GM23248 (cell line): ENCODE results near the gene RHBG. TPM values are rescaled to one million over a fixed set of nuclear protein-coding genes. Genes with fewer than 3 reads are reported as not detected.

ENCODE experiments used
- DNase-seq: peaks from one replicate; pipeline ENCODE4 v3.0.0-alpha.2; 2015
- H2AFZ ChIP-seq: fragments of 200-600 bp; sonication (generic); 2 replicates; pipeline ENCODE4 v1.6.1; 2016; ENCODE audit warnings: antibody characterized with exemption
- H3F3A ChIP-seq: fragments of 200-600 bp; sonication (generic); 2 replicates; pipeline ENCODE4 v1.6.1; 2016; ENCODE audit warnings: mild to moderate bottlenecking, antibody characterized with exemption, mixed run types; ENCODE audit not compliant: insufficient read depth
- H3K27ac ChIP-seq: fragments of 200-600 bp; sonication (generic); 2 replicates; pipeline ENCODE4 v1.5.1; 2016; ENCODE audit warnings: mild to moderate bottlenecking
- H3K27me3 ChIP-seq: fragments of 200-600 bp; sonication (generic); replicated peaks from 2 replicates; pipeline ENCODE4 v1.6.1; 2016; ENCODE audit warnings: mild to moderate bottlenecking; ENCODE audit not compliant: insufficient read depth
- H3K36me3 ChIP-seq: fragments of 200-600 bp; sonication (generic); 2 replicates; pipeline ENCODE4 v1.6.1; 2016; ENCODE audit warnings: low read depth, mild to moderate bottlenecking
- H3K4me1 ChIP-seq: fragments of 200-600 bp; sonication (generic); 2 replicates; pipeline ENCODE4 v1.6.1; 2016; ENCODE audit warnings: mild to moderate bottlenecking; ENCODE audit not compliant: insufficient read depth
- H3K4me2 ChIP-seq: fragments of 200-600 bp; sonication (generic); one replicate; pipeline ENCODE4 v1.6.1; 2016; ENCODE audit warnings: mild to moderate bottlenecking; ENCODE audit not compliant: unreplicated experiment
- H3K4me3 ChIP-seq: fragments of 200-600 bp; sonication (generic); 2 replicates; pipeline ENCODE4 v1.5.1; 2016; ENCODE audit warnings: mild to moderate bottlenecking
- H3K79me2 ChIP-seq: fragments of 200-600 bp; sonication (generic); 2 replicates; pipeline ENCODE4 v1.6.1; 2016; ENCODE audit warnings: mild to moderate bottlenecking; ENCODE audit not compliant: insufficient read depth
- H3K9ac ChIP-seq: fragments of 200-600 bp; sonication (generic); 2 replicates; pipeline ENCODE4 v1.6.1; 2016; ENCODE audit warnings: mild to moderate bottlenecking
- H3K9me2 ChIP-seq: fragments of 200-600 bp; sonication (generic); 2 replicates; pipeline ENCODE4 v1.6.1; 2016; ENCODE audit warnings: mixed run types, mild to moderate bottlenecking, moderate library complexity; ENCODE audit not compliant: insufficient read depth
- H3K9me3 ChIP-seq: fragments of 200-600 bp; sonication (generic); one replicate; pipeline ENCODE4 v1.6.1; 2017; ENCODE audit warnings: low read depth
- H4K20me1 ChIP-seq: fragments of 200-600 bp; sonication (generic); 2 replicates; pipeline ENCODE4 v1.6.0; 2016; ENCODE audit not compliant: insufficient read depth
- EZH2 ChIP-seq: fragments of 200-600 bp; sonication (generic); IDR thresholded peaks from 2 replicates; pipeline ENCODE4 v1.6.1; 2018; ENCODE audit warnings: antibody characterized with exemption, mild to moderate bottlenecking; ENCODE audit not compliant: insufficient read depth, poor library complexity, severe bottlenecking
- EZH2phosphoT487 ChIP-seq: fragments of 200-600 bp; sonication (generic); IDR thresholded peaks from 2 replicates; pipeline ENCODE4 v1.6.1; 2018; ENCODE audit warnings: antibody characterized with exemption, moderate library complexity, mild to moderate bottlenecking, low read depth; ENCODE audit not compliant: insufficient read depth
- whole genome bisulfite sequencing, 2 experiments: methylation state at CpG; one replicate each; pipeline ENCODE4 v1.1.6; 2015 to 2017; ENCODE audit warnings: low lambda C conversion rate in 2 of 2, low coverage in 1 of 2; ENCODE audit errors: missing lambda C conversion rate in 2 of 2; 5-methylcytosine and 5-hydroxymethylcytosine counted together
- in situ Hi-C: fragments of 300-500 bp; cut with MboI; formaldehyde crosslinking; loops from 2 replicates; pipeline ENCODE4 v1.15.0; 2020
- polyA plus RNA-seq: library from polyadenylated mRNA; unstranded; fragments of >200 nt; fragmentation: Nextera tagmentation; extraction: Ambion mirVana; gene quantifications from 2 replicates; pipeline ENCODE4 v1.2.1, GENCODE V29; 2016
- total RNA-seq: library from RNA; depleted of rRNA; stranded (reverse); fragments of >200 nt; shearing (Covaris generic); gene quantifications from 2 replicates; pipeline ENCODE4 v1.2.3, GENCODE V29; 2014

The RHBG gene
- total and polyA plus RNA-seq, 2 experiments from 2014 or later, result not detected

DNA sequence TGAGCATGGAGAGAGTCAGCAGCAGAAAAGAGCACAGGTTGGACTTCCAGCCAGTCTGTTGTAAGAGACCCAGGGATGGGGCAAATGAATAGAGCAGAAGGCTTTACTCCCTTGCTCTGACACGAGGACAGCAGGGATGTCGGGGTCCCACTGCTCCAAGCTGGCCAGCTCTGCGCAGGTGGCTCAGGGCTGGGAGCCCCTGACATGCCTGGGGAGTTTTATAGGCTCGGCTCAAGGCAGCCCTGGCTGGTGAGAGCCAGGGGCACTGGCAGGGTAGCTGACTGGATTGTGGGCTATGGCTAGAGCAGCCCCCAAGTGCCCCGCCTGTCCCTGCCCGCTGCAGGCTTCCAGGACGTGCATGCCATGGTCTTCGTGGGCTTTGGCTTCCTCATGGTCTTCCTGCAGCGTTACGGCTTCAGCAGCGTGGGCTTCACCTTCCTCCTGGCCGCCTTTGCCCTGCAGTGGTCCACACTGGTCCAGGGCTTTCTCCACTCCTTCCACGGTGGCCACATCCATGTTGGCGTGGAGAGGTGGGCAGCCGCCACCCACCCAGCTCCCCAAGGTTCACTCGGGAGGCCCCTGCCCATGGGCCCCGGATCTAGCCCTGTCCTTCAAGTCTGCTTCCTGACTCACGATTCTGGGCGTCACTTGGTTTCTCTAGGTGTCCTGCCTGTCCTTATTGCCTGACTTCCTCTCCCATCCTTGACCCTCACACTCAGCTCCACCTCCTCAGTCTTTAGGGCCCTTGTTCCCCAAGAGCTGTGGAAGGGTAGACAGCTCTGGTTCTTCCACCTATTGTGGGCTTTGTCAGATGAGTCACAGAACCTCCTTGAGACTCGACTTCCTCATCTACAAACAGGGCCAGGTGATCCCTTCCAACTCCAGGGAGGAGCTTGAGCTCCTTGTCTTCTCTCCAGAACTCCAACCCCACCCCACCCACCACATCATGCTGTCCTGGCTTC lies 8.2 kb downstream of the RHBG start:
- no peaks in the 10 kb centered on the region for H3K27me3 ChIP-seq
- no peak for DNase-seq
- H3K4me3 ChIP-seq, result no peak overlapping the region
- H4K20me1 ChIP-seq, result no peaks in the 10 kb centered on the region
- H3K79me2 ChIP-seq, result no peaks in the 10 kb centered on the region
- no peak overlapping the region for H3K4me2 ChIP-seq
- TF ChIP-seq EZH2 (no peak), EZH2phosphoT487 (no peak)
- no peaks in the 10 kb centered on the region for H3K9me3 ChIP-seq
- H3F3A ChIP-seq, result no peaks in the 10 kb centered on the region
- H3K27ac ChIP-seq, result no peak overlapping the region
- WGBS, 2 experiments, result 81 to 82% methylated on average over 19 to 20 of the region's 20 CpGs
- H3K36me3 ChIP-seq, result no peaks in the 10 kb centered on the region
- no peak overlapping the region for H3K9ac ChIP-seq
- in situ Hi-C loops, result no loop called here
- no peak overlapping the region for H2AFZ ChIP-seq
- no peaks in the 10 kb centered on the region for H3K9me2 ChIP-seq
- H3K4me1 ChIP-seq, result no peaks in the 10 kb centered on the region

DNA sequence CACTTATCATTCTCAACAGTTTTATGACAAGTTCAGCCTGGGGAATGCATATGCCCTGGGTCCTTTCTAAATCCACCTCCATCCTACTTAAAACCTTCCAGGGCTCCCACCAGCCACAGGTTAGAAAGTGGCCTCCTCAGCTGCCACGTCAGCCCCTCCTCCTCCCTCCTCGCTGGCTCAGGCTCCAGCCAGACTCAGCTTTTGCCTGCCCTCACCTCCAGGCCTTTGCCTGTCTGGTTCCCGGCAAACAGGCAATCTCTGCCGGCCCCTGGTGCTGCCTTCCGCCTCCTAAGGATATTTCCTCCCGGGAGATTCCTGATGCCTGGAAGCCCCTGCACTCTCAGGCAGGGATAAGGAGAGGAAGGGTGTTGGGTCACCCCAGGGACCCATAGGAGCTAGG lies 9.5 kb downstream of the RHBG start:
- 69 to 83% methylated on average over 6 of the region's 6 CpGs for WGBS, 2 experiments
- no peak overlapping the region for H3K4me2 ChIP-seq
- TF ChIP-seq EZH2phosphoT487 (no peak), EZH2 (no peak)
- no peaks in the 10 kb centered on the region for H3K36me3 ChIP-seq
- in situ Hi-C loops, result no loop called here
- H3K4me1 ChIP-seq, result no peaks in the 10 kb centered on the region
- DNase-seq, result no peak
- H3K79me2 ChIP-seq, result no peaks in the 10 kb centered on the region
- no peak overlapping the region for H3K4me3 ChIP-seq
- no peaks in the 10 kb centered on the region for H3K9me3 ChIP-seq
- no peak overlapping the region for H3K27ac ChIP-seq
- no peaks in the 10 kb centered on the region for H3K27me3 ChIP-seq
- no peaks in the 10 kb centered on the region for H3F3A ChIP-seq
- H3K9ac ChIP-seq, result no peak overlapping the region
- no peaks in the 10 kb centered on the region for H3K9me2 ChIP-seq
- no peaks in the 10 kb centered on the region for H4K20me1 ChIP-seq
- H2AFZ ChIP-seq, result no peak overlapping the region

- no peaks in the 10 kb centered on the region for H3F3A ChIP-seq
- H2AFZ ChIP-seq, result no peak overlapping the region
- H4K20me1 ChIP-seq, result no peaks in the 10 kb centered on the region
- H3K36me3 ChIP-seq, result no peaks in the 10 kb centered on the region
- no peak overlapping the region for H3K9ac ChIP-seq
- no peaks in the 10 kb centered on the region for H3K79me2 ChIP-seq
- no peaks in the 10 kb centered on the region for H3K4me1 ChIP-seq
- H3K4me2 ChIP-seq, result no peak overlapping the region
- no peak overlapping the region for H3K27ac ChIP-seq
- no peak overlapping the region for H3K4me3 ChIP-seq
- peak; percentile 30 for DNase-seq
- H3K9me3 ChIP-seq, result no peaks in the 10 kb centered on the region
- no peaks in the 10 kb centered on the region for H3K9me2 ChIP-seq
- TF ChIP-seq EZH2, result no peak
- TF ChIP-seq EZH2phosphoT487, result no peak
- in situ Hi-C loops, result loop anchor here (10.0 kb wide), 2 partner anchors 65 to 225 kb away; partner anchors contain the start of gene GPATCH4
- H3K27me3 ChIP-seq, result no peaks in the 10 kb centered on the region
- WGBS, 2 experiments, result 47 to 64% methylated on average over 3 of the region's 3 CpGs
These were observed 10.6 kb downstream of the RHBG start for GRCh38 chr1:156379420-156380165.

DNA sequence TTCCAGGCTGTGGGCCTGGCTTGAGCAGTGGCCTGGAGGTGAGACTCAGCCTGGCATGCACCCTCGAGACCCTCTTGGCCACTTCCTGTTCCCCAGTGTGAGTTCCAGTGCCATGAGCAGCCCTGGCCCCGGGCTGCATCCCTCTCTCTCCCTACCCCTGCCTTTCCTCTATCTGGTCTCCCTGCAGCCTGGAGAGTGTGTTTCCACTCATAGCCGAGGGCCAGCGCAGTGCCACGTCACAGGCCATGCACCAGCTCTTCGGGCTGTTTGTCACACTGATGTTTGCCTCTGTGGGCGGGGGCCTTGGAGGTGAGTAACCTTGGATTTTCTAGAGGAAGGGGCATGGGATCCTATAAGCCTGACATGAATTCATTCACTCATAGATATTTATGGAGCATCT lies 13.6 kb downstream of the RHBG start:
- 39 to 42% methylated on average over 7 of the region's 7 CpGs for WGBS, 2 experiments
- H2AFZ ChIP-seq, result no peak overlapping the region
- H3K4me1 ChIP-seq, result no peaks in the 10 kb centered on the region
- no peaks in the 10 kb centered on the region for H3K36me3 ChIP-seq
- peaks cover 2% of the 10 kb centered on the region; the same call in 1 of the 2 replicates for H3K27me3 ChIP-seq
- H4K20me1 ChIP-seq, result no peaks in the 10 kb centered on the region
- H3K9me3 ChIP-seq, result no peaks in the 10 kb centered on the region
- no peaks in the 10 kb centered on the region for H3F3A ChIP-seq
- in situ Hi-C loops, result loop anchor here (10.0 kb wide), 2 partner anchors 62 to 222 kb away; partner anchors contain the start of gene GPATCH4
- H3K79me2 ChIP-seq, result no peaks in the 10 kb centered on the region
- H3K4me3 ChIP-seq, result no peak overlapping the region
- H3K27ac ChIP-seq, result no peak overlapping the region
- no peak for DNase-seq
- H3K9ac ChIP-seq, result no peak overlapping the region
- no peaks in the 10 kb centered on the region for H3K9me2 ChIP-seq
- no peak overlapping the region for H3K4me2 ChIP-seq
- no peak for TF ChIP-seq EZH2phosphoT487
